ENCODE measurements around the gene KRT76.

DNA sequence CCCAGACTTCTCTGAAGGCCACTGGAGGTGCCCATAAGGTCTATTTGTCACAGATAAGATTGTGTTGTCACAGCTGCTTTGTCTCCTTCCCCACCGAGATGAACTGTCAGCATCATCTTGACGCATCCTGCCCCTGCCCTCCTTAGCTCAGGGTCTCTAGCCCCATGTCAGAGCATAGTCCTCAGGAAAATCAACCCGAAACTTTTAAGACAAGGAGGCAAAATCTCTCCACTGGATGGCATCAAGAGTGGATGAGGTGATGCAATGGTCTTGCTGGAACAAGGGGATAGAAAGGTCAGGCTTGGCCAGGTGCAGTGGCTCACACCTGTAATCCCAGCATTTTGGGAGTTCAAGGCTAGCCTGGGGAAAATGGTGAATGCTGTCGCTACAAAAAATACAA is 48.8 kb upstream of the KRT76 start:
- TF ChIP-seq, protein P1, sequence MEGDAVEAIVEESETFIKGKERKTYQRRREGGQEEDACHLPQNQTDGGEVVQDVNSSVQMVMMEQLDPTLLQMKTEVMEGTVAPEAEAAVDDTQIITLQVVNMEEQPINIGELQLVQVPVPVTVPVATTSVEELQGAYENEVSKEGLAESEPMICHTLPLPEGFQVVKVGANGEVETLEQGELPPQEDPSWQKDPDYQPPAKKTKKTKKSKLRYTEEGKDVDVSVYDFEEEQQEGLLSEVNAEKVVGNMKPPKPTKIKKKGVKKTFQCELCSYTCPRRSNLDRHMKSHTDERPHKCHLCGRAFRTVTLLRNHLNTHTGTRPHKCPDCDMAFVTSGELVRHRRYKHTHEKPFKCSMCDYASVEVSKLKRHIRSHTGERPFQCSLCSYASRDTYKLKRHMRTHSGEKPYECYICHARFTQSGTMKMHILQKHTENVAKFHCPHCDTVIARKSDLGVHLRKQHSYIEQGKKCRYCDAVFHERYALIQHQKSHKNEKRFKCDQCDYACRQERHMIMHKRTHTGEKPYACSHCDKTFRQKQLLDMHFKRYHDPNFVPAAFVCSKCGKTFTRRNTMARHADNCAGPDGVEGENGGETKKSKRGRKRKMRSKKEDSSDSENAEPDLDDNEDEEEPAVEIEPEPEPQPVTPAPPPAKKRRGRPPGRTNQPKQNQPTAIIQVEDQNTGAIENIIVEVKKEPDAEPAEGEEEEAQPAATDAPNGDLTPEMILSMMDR (IDR thresholded peaks at IDR 0.05) = no peak
- TF ChIP-seq POLR2A (IDR thresholded peaks at IDR 0.05) = no peak
- no peak for TF ChIP-seq POLR2AphosphoS5 (IDR thresholded peaks at IDR 0.05; ENCODE audit: insufficient read depth in 1 of 2, low read depth in 1 of 2)
